GM18505 (cell line): ENCODE data around the gene MYL5.
"Not testable (repeated sequence)": the region's sequence is repeated elsewhere in the genome, so short reads cannot be mapped to it uniquely, and the experiment has no call there.

Experiments used
- ATAC-seq: cut with Tn5 transposase; IDR thresholded peaks from one replicate; pipeline ENCODE4 v1.9.1; 2021; ENCODE audit not compliant: unreplicated experiment
- POLR2A ChIP-seq: IDR thresholded peaks from 4 replicates; pipeline ENCODE4 v1.6.1; 2011; ENCODE audit warnings: borderline replicate concordance; ENCODE audit not compliant: insufficient read depth, insufficient read length; ENCODE audit errors: extremely low read depth

Gene MYL5

GRCh38 chr4:684623-685327, 10.4 kb downstream of the MYL5 start:
- ATAC-seq = no peak
- no peak for TF ChIP-seq POLR2A

- no peak for ATAC-seq
- no peak for TF ChIP-seq POLR2A
Observed at GRCh38 chr4:685679-686412, 11.5 kb downstream of the MYL5 start.

GRCh38 chr4:686413-687040, 12.2 kb downstream of the MYL5 start:
- no peak for ATAC-seq
- no peak for TF ChIP-seq POLR2A

- ATAC-seq = no peak
- no peak for TF ChIP-seq POLR2A
Observed at GRCh38 chr4:687048-687970, 13.0 kb downstream of the MYL5 start.

GRCh38 chr4:687971-688853, 13.9 kb downstream of the MYL5 start:
- no peak for ATAC-seq
- TF ChIP-seq POLR2A = no peak

GRCh38 chr4:688854-689681, 14.7 kb downstream of the MYL5 start, which contains the start of gene SLC49A3:
Gene SLC49A3, minus strand, starts transcription at chr4:689151. Its CDS starts 24 bp downstream, at chr4:689127.
- no peak for ATAC-seq
- no peak for TF ChIP-seq POLR2A

GRCh38 chr4:689723-690122, 15.4 kb downstream of the MYL5 start:
- no peak for ATAC-seq
- TF ChIP-seq POLR2A = no peak

GRCh38 chr4:692771-693554, 18.6 kb downstream of the MYL5 start:
- TF ChIP-seq POLR2A = no peak
- ATAC-seq = no peak

- not testable (repeated sequence) for ATAC-seq
Observed at GRCh38 chr4:694341-694940, 20.1 kb downstream of the MYL5 start.

- TF ChIP-seq POLR2A = no peak
- ATAC-seq = no peak
Observed at GRCh38 chr4:699816-700580, 25.7 kb downstream of the MYL5 start.
